Mucosa of descending colon (tissue), 3 donors: ENCODE data around the gene PRELP. TPM values are rescaled to one million over a fixed set of nuclear protein-coding genes. Genes with fewer than 3 reads are reported as not detected.

Experiments used
- ATAC-seq: fragments of 200-7000 bp; cut with Tn5 transposase; one replicate; pipeline ENCODE4 v1.9.1; 2020; ENCODE audit warnings: mild to moderate bottlenecking, moderate library complexity
- DNase-seq, 3 donors: peaks; one replicate each; pipeline ENCODE4 v3.0.0-alpha.2; 2020
- H3K36me3 ChIP-seq: fragments of 200-600 bp; one replicate; pipeline ENCODE4 v1.8.0; 2021; ENCODE audit warnings: low read depth, mild to moderate bottlenecking
- H3K4me1 ChIP-seq: fragments of 200-600 bp; one replicate; pipeline ENCODE4 v1.8.0; 2021; ENCODE audit warnings: low read depth, mild to moderate bottlenecking
- H3K4me3 ChIP-seq: fragments of 200-600 bp; one replicate; pipeline ENCODE4 v1.8.0; 2021; ENCODE audit warnings: mild to moderate bottlenecking
- H3K9me3 ChIP-seq: fragments of 200-600 bp; one replicate; pipeline ENCODE4 v1.8.0; 2021; ENCODE audit warnings: mild to moderate bottlenecking
- intact Hi-C, 2 donors: fragments of 100-400 bp; cut with DNase I in 1 of 2; cut with micrococcal nuclease in 1 of 2; formaldehyde crosslinking; loops; one replicate each; pipeline versions ENCODE4 v1.11.0 to v1.11.1; 2022; cut with DNase I, micrococcal nuclease
- total RNA-seq, 3 donors: library from RNA; stranded (reverse); fragmentation: NEBNext Ultra II Directional in 2 of 3; extraction: Animal tissue kit (Norgen Biotek cat#: 25700) in 2 of 3; gene quantifications; one replicate each; pipeline versions ENCODE4 v1.2.1 to v1.2.4, GENCODE V29; 2021 to 2023
- TF ChIP-seq, protein P1 (sequence below): fragments of 200-600 bp; IDR thresholded peaks from one replicate; pipeline ENCODE4 v1.8.0; 2022; ENCODE audit warnings: antibody characterized with exemption, mild to moderate bottlenecking
- donor health status: DM: no; HTN: no; CAD: no; lungs with moderate emphysema.
- donor health status: DM: no; HTN: no; CAD: no.
- donor health status: DM: no; HTN: yes; CAD: no.

PRELP gene
- total RNA-seq, 3 donors from 2014 or later: 5.5 to 174 (median 5.6) TPM

DNA sequence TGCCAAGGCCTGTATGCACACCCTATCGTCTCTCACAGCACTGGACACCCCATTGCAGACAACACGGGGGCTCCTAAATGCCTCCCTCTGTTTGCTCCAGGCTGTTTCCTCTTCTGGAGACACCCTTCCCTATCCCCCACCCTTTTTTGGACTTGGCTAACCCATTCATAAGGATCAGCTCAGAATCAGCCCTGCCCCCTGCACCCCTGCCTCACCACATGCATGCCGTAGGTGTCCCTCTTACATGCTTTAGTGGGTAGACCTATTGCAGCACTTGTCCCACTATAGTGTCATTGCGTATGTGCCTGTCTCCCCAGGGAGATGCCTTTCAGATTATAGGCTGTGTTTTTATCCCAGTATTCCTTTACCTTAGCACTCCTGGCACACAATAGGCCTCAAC, 49.2 kb downstream of the PRELP start:
- no peaks in the 10 kb centered on the region for H3K4me1 ChIP-seq
- TF ChIP-seq, protein P1, sequence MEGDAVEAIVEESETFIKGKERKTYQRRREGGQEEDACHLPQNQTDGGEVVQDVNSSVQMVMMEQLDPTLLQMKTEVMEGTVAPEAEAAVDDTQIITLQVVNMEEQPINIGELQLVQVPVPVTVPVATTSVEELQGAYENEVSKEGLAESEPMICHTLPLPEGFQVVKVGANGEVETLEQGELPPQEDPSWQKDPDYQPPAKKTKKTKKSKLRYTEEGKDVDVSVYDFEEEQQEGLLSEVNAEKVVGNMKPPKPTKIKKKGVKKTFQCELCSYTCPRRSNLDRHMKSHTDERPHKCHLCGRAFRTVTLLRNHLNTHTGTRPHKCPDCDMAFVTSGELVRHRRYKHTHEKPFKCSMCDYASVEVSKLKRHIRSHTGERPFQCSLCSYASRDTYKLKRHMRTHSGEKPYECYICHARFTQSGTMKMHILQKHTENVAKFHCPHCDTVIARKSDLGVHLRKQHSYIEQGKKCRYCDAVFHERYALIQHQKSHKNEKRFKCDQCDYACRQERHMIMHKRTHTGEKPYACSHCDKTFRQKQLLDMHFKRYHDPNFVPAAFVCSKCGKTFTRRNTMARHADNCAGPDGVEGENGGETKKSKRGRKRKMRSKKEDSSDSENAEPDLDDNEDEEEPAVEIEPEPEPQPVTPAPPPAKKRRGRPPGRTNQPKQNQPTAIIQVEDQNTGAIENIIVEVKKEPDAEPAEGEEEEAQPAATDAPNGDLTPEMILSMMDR: no peak
- no peak for ATAC-seq

DNA sequence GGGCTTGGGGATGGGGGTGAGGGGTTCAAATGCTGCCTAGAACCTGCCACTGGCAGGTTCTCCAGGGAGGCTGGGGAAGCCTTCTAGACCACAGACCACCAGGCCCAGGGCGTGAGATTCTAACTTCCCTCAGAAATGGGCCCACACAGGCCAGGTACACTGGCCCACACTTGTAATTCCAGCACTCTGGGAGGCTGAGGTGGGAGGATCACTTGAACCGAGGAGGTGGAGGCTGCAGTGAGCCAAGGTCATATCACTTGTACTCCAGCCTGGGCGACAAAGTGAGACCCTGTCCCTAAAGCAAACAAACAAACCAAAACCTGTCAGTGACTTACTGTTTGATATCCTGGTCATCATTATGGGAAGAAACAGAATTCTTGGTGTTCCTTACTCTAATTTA, 50.1 kb downstream of the PRELP start:
- intact Hi-C loops: no loop called here
- TF ChIP-seq, protein P1: no peak
- H3K9me3 ChIP-seq: no peaks in the 10 kb centered on the region
- H3K4me1 ChIP-seq: no peaks in the 10 kb centered on the region
- DNase-seq (no peak), ATAC-seq (no peak)
- H3K4me3 ChIP-seq: no peak overlapping the region
- no peaks in the 10 kb centered on the region for H3K36me3 ChIP-seq

More for the DNA sequence above, 49.2 kb downstream of the PRELP start:
- no peak for DNase-seq
- intact Hi-C loops: no loop called here
- Histone ChIP-seq H3K9me3 (no peaks in the 10 kb centered on the region), H3K4me3 (no peak overlapping the region), H3K36me3 (no peaks in the 10 kb centered on the region)

DNA sequence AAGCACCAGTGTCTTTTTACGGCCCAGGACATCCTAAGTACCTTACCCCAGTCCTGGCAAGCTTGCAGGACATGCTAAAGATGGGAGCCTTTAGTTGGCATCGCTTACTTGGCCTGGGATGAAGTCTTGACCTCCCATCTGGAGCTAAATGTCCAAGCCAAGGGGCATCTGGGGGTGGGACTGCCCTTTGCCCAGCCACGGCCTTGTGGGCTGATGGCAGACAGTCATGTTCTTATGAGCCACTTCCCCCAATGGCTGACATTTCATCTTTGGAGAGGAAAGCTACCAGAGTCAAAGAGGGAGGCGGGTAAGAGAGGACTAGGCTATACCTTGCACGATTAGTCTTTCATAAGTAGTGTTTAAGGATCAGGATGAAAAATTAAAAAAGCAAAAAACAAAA, 50.5 kb downstream of the PRELP start:
- H3K36me3 ChIP-seq: no peaks in the 10 kb centered on the region
- intact Hi-C loops: no loop called here
- ATAC-seq: no peak
- no peak for DNase-seq
- no peaks in the 10 kb centered on the region for H3K9me3 ChIP-seq
- no peaks in the 10 kb centered on the region for H3K4me1 ChIP-seq
- H3K4me3 ChIP-seq: no peak overlapping the region
- TF ChIP-seq, protein P1: no peak

DNA sequence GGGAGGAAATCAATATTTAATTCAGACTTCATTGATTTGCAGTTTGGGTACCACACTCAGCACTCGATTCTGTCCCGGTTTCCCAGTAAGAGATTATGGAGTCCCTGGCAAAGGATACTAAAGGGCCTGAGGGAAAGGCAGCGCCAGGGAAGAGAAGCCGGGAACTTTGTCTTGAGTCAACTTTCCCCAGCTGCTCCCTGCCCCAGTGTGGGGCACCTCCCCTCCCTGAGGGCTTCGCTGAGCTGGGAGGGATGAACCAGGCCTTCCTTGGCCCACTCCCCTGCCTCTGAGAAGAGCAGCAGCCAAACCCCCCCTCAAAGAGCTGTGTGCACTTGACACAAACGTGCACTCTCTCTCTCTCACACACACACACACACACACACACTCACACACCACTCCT, 51.0 kb downstream of the PRELP start:
- ATAC-seq: no peak
- intact Hi-C loops: no loop called here
- no peak for DNase-seq
- TF ChIP-seq, protein P1: no peak
- Histone ChIP-seq H3K4me1 (no peaks in the 10 kb centered on the region), H3K36me3 (no peaks in the 10 kb centered on the region), H3K4me3 (no peak overlapping the region), H3K9me3 (no peaks in the 10 kb centered on the region)

DNA sequence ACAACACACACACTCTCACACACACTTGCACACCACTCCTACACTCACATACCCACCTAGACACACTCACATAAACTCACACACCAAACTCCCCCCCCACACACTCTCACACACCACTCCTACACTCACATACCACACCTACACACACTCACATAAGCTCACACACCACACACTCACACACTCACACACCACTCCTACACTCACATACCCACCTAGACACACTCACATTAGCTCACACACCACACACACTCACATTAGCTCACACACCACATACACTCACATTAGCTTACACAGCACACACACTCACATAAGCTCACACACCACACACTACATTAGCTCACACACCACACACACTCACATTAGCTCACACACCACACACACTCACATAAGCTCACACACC, 51.4 kb downstream of the PRELP start:
- no peaks in the 10 kb centered on the region for H3K9me3 ChIP-seq
- TF ChIP-seq, protein P1: no peak
- no peak overlapping the region for H3K4me3 ChIP-seq
- DNase-seq (no peak), ATAC-seq (no peak)
- intact Hi-C loops: no loop called here
- H3K4me1 ChIP-seq: no peaks in the 10 kb centered on the region
- H3K36me3 ChIP-seq: no peaks in the 10 kb centered on the region

DNA sequence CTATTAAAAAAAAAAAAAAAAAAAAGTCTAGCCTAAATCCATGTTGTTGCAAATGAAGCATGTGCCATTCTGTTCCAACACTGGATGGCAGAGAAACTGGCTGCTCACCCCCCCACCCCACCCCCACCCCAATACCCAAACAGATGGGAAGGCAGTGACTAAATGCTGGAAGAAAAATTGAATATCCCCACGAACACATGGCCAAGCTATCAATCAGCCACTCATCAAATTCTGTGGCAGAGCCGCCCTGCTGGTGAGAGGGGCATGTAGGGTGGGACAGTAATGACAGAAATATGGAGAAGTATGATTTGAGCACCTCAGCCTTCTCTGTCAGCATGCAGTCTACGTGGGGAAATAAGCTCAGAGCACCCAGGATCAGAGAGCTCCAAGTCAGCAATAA, 52.5 kb downstream of the PRELP start:
- Histone ChIP-seq H3K4me3 (no peak overlapping the region), H3K4me1 (no peaks in the 10 kb centered on the region), H3K9me3 (no peaks in the 10 kb centered on the region), H3K36me3 (no peaks in the 10 kb centered on the region)
- TF ChIP-seq, protein P1: no peak
- no peak for ATAC-seq
- no peak for DNase-seq
- intact Hi-C loops: no loop called here
